NCI-H146 treated with DMSO at 0.1 percent for 48 hours (cell line): ENCODE results near the gene CELSR1.

Experiments
- DNase-seq: peaks from one replicate; lab custom pipeline; 2025; ENCODE audit not compliant: unreplicated experiment; lab: John Stamatoyannopoulos, UW

CELSR1 gene

GRCh38 chr22:46557736-46558480 is 20.5 kb upstream of the CELSR1 start:
- DNase-seq, result no peak

- no peak for DNase-seq
Measured at GRCh38 chr22:46556775-46557174, 19.4 kb upstream of the CELSR1 start.

GRCh38 chr22:46553189-46553588 is 15.8 kb upstream of the CELSR1 start:
- DNase-seq, result no peak

- no peak for DNase-seq
Measured at GRCh38 chr22:46551996-46552395, 14.6 kb upstream of the CELSR1 start.

- DNase-seq, result no peak
Measured at GRCh38 chr22:46551321-46551720, 13.9 kb upstream of the CELSR1 start.

GRCh38 chr22:46549971-46550641 is 12.7 kb upstream of the CELSR1 start:
- no peak for DNase-seq

GRCh38 chr22:46549563-46549840 is 12.1 kb upstream of the CELSR1 start:
- no peak for DNase-seq

GRCh38 chr22:46547883-46548244 is 10.4 kb upstream of the CELSR1 start:
- no peak for DNase-seq

GRCh38 chr22:46547179-46547882 is 9.9 kb upstream of the CELSR1 start:
- DNase-seq, result no peak

- no peak for DNase-seq
Measured at GRCh38 chr22:46546466-46547178, 9.2 kb upstream of the CELSR1 start.

- DNase-seq, result no peak
Measured at GRCh38 chr22:46545086-46545792, 7.8 kb upstream of the CELSR1 start.

GRCh38 chr22:46542011-46542985 is 4.9 kb upstream of the CELSR1 start:
- DNase-seq, result peak; percentile 37

GRCh38 chr22:46541536-46541935 is 4.1 kb upstream of the CELSR1 start:
- no peak for DNase-seq

GRCh38 chr22:46540874-46541273 is 3.5 kb upstream of the CELSR1 start:
- no peak for DNase-seq

GRCh38 chr22:46539169-46539568 is 1.7 kb upstream of the CELSR1 start:
- DNase-seq, result no peak

- no peak for DNase-seq
Measured at GRCh38 chr22:46538814-46539160, 1.4 kb upstream of the CELSR1 start.

GRCh38 chr22:46537946-46538813 is 760 bp upstream of the CELSR1 start:
- peak; percentile 17 for DNase-seq

- DNase-seq, result no peak
Measured at GRCh38 chr22:46536537-46537224, 739 bp downstream of the CELSR1 start.
